ENCODE results near the gene MAFG. TPM values are rescaled to one million over a fixed set of nuclear protein-coding genes. Genes with fewer than 3 reads are reported as not detected.

Gene MAFG
- polyA plus RNA-seq, 1 of the 3 experiments (the other 2 are of a cell fraction), result 38.7 TPM

DNA sequence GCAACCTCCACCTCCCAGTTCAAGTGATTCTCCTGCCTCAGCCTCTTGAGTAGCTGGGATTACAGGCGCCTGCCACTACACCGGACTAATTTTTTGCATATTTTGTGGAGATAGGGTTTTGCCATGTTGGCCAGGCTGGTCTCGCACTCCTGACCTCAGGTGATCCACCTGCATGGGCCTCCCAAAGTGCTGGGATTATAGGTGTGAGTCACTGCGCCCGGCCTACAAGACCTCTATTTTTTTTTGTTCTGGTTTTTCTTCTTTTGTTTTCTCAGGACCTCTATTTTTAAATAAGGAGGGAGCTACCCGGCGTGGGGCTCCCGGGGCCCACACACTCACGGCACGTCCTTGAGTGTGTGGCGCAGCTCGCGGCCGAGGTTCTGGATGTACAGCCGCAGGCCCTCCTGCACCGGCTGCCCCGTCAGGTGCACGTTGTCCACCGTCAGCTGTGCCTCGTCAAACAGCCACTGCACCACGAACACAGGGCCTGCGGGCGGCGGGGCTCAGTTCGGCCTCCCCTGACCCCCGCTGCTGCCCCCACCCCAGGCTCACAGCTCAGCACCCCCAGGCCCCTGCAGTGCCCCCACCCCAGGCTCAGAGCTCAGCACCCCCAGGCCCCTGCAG, 27.6 kb upstream of the MAFG start:
- ChIA-PET POLR2A (no interaction called here), CTCF (interaction anchor here (0.8 to 12.4 kb wide), 7 partner anchors 60 to 86 kb away, joined by 3 to 168 read pairs (median 4); partner anchors contain the start of genes CENPX, DCXR and LRRC45)
- Histone ChIP-seq H3K79me2 (ENCODE audit: insufficient read depth) (no peaks in the 10 kb centered on the region), H3F3A (replicated peaks; ENCODE audit: insufficient read depth) (no peaks in the 10 kb centered on the region), H3K9me2 (no peaks in the 10 kb centered on the region), H4K20me1 (ENCODE audit: insufficient read depth) (no peaks in the 10 kb centered on the region), H3K4me2 (no peak overlapping the region), H3K4me3 (ENCODE audit: low read depth in 2 of 2, low read length in 1 of 2) (no peak overlapping the region), H2AFZ (ENCODE audit: low read depth) (no peak overlapping the region), H3K4me1 (ENCODE audit: control insufficient read depth in 1 of 2, insufficient read depth in 2 of 2, low read depth in 1 of 2, low read length in 1 of 2) (peaks cover 0 to 22% of the 10 kb centered on the region in 2 experiments; a peak in 1 of 4 replicates), H3K9me3 (no peaks in the 10 kb centered on the region), H3K27me3 (ENCODE audit: insufficient read depth) (peaks cover 3% of the 10 kb centered on the region), H3K36me3 (replicated peaks in 1 of 2; ENCODE audit: control insufficient read depth in 1 of 2, insufficient read depth in 2 of 2, low read length in 1 of 2) (no peaks in the 10 kb centered on the region), H3K27ac (ENCODE audit: low read depth in 2 of 2, low read length in 1 of 2) (no peak overlapping the region), H3K9ac (no peak overlapping the region)
- 94% methylated on average over 26 of the region's 26 CpGs for WGBS (ENCODE audit: low lambda C conversion rate)
- no peak for DNase-seq
- no peak for TF ChIP-seq POLR2AphosphoS5 (IDR thresholded peaks at IDR 0.05; ENCODE audit: low read depth, low read length)
- TF ChIP-seq, protein P1, sequence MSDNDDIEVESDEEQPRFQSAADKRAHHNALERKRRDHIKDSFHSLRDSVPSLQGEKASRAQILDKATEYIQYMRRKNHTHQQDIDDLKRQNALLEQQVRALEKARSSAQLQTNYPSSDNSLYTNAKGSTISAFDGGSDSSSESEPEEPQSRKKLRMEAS (IDR thresholded peaks at IDR 0.05; ENCODE audit: low read depth), result no peak
- no peak for TF ChIP-seq MXI1 (IDR thresholded peaks at IDR 0.05; ENCODE audit: low read depth, low read length)
- TF ChIP-seq EZH2phosphoT487 (IDR thresholded peaks at IDR 0.05; ENCODE audit: borderline replicate concordance, low read depth), result no peak
- no peak for TF ChIP-seq ZBTB33 (IDR thresholded peaks at IDR 0.05; ENCODE audit: borderline replicate concordance, low read depth)
- no peak for TF ChIP-seq CTCF (IDR thresholded peaks at IDR 0.05)
- no peak for TF ChIP-seq FOSL2 (IDR thresholded peaks at IDR 0.05; ENCODE audit: borderline replicate concordance, low read depth)
- TF ChIP-seq USF1 (IDR thresholded peaks at IDR 0.05; ENCODE audit: borderline replicate concordance, low read depth), result no peak
- TF ChIP-seq TAF1 (IDR thresholded peaks at IDR 0.05; ENCODE audit: borderline replicate concordance, low read depth, low read length), result no peak
- TF ChIP-seq NRF1 (IDR thresholded peaks at IDR 0.05; ENCODE audit: low read depth, low read length), result no peak
- no peak for TF ChIP-seq NFIC (IDR thresholded peaks at IDR 0.05; ENCODE audit: borderline replicate concordance)
- no peak for TF ChIP-seq GATA2 (CRISPR knock-in tag; IDR thresholded peaks at IDR 0.05)
- TF ChIP-seq RFX5 (IDR thresholded peaks at IDR 0.05; ENCODE audit: low read length), result no peak
- TF ChIP-seq RCOR1 (IDR thresholded peaks at IDR 0.05; ENCODE audit: low read length), result no peak
- TF ChIP-seq REST (IDR thresholded peaks at IDR 0.05; ENCODE audit: low read depth, low read length), result no peak
- no peak for TF ChIP-seq RXRA (IDR thresholded peaks at IDR 0.05; ENCODE audit: borderline replicate concordance, low read depth)
- TF ChIP-seq SMC3 (IDR thresholded peaks at IDR 0.05; ENCODE audit: low read depth, low read length), result no peak
